MV-4-11 (cell line): ENCODE results near the gene IER2.
"Not testable (repeated sequence)": the region's sequence is repeated elsewhere in the genome, so short reads cannot be mapped to it uniquely, and the experiment has no call there.

ENCODE experiments used
- DNase-seq: peaks from one replicate; lab custom pipeline; 2025; lab: John Stamatoyannopoulos, UW

Gene IER2

DNA sequence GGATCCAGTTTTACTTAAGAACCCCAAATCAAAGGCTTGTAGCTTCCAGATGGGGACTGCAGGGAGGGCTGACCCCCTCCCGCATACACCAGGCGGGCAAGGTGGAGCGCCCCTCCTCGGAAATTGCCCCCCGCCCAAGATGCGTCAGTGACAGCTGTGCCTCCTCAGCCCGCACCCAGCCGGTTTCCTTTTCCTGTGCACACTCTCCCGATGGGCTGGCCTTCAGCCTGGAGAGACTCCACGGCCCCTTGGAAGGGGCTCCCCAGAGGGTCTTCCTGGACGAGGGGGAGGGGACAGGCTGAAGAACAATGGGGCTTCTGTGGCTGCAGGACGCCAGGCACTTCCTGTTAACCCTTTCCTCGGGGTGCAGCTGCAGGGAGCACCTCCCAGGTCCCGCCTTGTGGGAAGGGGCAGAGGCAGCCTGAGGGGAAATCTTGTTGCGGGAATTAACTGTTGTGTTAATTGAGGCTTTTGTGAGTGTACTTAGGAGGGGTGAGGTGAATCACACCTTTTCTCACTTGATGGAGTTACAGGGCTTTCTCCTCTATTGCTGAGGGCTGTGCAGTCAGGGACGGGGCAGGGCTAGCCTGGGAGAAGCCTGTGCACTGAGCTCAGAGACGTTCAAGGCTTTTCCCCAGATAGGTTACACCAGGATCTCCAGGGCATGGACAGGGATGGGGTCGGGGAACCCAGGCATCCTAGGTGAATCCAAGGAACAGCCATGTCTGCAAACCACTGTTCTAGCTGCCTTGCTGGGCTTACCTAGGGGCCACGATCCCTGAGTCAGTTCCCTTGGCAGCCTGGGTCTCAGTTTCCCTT is 14.3 kb downstream of the IER2 start:
- peak; percentile 53 for DNase-seq

DNA sequence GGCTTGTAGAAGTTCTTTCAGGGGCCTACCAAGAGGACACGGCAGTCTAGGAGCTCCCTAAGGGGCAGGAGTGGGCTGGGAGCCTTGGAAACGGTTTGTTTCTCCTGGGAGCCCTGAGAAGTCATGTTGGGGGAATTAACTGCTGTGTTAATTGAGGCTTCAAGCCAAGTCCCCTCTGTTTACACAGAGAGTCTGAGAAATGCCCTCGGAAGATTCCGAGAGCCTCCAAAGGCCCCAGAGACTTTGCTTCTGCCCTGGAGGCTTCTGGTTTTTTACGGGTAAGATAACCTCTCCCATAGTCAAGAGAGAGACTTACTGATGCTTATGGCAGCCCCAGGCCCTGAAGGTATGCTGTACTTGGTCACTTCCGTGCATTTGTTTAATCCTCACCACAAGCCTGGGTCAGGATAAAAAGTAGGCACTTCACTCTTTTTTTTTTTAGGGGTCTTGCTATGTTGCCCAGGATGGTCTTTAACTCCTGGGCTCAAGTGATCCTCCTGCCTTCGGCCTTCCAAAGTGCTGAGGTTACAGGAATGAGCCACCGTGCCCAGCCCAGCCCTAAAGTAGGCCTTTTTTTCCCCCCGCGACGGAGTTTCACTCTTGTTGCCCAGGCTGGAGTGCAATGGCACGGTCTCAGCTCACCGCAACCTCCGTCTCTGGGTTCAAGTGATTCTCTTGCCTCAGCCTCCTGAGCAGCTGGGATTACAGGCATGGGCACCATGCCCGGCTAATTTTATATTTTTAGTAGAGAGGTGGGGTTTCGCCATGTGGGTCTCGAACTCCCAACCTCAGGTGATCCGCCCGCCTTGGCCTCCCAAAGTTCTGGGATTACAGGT is 15.2 kb downstream of the IER2 start:
- DNase-seq: no peak

DNA sequence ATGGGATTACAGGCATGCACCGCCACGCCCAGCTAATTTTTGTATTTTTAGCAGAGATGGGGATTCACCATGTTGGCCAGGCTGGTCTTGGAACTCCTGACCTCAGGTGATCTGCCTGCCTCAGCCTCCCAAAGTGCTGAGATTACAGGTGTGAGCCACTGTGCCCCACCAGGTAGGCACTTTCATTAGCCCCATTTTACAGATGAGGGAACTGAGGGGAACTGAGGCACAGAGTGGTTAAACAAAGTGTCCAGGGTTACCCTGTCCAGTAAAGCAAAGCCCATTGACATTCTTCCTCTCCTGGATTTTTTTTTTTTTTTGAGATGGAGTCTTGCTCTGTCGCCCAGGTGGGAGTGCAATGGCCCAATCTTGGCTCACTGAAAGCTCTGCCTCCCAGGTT is 15.9 kb downstream of the IER2 start:
- DNase-seq: not testable (repeated sequence)

DNA sequence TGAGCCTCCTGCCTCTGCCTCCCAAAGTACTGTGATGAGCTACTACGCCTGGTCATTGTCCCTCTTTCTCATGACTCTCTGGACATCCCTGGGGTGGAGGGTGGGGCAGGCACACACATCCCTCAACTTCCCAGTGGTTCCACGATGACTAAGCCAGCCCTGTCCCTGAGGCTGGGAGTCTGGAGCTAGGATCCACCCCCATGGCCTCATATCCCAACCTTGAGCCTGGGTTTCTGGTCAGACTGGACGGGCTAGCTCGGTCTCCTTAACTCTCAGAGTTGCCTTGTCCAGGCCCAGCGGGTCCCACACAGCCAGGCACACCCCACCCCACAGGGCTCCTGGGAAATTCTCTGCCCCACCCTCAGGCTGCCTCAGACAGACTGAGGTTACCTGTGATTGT is 19.6 kb downstream of the IER2 start:
- DNase-seq: no peak

DNA sequence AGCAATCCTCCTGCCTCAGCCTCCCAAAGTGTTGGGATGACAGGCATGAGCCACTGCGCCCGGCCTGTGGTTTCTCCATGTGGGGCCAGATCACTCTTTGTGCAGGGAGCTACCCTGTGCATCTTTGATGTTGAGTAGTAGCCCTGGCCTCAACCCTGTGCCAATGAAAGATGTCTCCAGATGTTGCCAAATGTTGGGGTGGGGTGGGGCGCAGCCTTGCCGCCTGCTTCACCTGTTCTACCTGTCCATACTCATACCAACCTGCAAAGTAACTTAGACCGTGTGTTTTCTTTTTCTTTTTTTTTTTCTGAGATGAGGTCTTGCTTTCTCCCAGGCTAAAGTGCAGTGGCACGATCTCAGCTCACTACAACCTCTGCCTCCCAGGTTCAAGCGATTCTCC is 20.9 kb downstream of the IER2 start:
- DNase-seq: no peak

DNA sequence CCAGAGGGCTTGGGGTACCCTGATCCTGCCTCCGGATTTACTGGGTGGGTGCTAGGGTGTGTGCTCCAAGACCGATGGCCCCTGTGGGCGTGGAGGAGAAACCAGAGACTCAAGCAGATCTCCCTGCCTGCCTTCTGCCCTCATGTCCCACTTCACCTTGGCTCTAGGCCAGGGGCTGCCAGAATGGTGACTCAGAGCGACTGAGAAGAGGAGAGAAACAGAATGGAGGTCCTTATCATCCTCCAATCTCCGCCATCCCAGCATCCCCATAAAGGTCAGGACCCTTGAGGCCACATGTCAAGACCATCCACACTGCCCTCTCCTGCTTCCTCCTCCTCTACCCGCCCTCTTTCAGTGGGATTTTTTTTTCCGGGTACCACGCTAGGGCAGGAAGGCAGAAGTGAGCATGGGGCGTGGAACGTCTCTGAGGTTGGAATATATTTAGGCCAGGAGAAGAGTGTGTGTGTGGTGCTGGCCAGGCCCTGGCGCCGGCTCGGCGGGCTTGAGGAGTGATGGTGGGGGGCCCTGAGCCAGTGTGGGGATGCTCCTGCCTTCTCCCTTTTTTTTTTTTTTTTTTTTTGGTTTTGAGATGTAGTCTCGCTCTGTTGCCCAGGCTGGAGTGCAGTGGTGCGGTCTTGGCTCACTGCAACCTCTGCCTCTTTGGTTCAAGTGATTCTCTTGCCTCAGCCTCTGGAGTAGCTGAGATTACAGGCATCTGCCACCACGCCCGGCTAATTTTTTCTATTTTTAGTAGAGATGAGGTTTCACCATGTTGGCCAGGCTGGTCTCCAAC is 22.3 kb downstream of the IER2 start:
- peak; percentile 77 for DNase-seq

DNA sequence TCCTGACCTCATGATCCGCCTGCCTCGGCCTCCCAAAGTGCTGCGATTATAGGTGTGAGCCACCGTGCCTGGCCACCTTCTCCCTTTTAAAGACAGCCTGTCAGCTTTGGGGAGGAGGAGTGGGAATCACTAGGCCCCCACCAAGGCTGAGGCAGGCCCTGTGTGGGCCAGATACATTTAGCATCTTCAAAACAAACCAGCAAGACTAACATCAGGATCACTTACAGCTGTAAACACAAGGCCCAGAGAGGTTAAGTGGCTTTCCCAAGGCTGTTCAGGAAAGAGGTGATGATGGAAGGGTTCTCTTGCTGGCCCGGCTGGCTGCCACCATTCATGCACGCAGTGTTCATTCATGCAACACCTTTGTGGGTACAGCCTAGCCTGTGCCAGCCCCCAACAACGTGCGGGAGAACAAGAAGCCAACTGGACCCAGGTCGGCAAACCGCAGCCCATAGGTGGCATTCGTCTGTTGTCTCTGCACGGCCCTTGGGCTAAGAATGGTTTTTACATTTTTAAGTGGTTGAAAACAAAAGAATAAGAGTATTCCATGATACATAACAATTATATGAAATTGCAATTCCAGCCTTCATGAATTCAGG is 23.0 kb downstream of the IER2 start:
- DNase-seq: no peak

DNA sequence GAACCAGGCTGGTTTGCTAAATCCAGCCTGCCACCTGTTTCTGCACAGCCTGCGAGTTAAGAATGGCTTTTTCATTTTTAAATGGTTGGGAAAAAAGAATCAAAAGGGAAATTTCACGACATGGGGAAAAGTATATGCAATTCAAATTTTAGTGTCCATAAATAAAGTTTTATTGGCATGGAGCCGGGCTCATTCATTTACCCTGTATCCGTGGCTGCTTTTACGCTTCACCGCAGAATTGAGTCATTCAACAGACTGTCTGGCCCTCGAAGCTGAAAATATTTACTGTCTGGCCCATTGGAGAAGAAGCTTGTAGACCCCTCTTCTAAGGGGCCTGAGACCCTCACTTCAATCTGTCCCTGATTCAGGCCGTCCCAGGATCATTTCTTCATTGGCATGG is 26.1 kb downstream of the IER2 start:
- DNase-seq: no peak

DNA sequence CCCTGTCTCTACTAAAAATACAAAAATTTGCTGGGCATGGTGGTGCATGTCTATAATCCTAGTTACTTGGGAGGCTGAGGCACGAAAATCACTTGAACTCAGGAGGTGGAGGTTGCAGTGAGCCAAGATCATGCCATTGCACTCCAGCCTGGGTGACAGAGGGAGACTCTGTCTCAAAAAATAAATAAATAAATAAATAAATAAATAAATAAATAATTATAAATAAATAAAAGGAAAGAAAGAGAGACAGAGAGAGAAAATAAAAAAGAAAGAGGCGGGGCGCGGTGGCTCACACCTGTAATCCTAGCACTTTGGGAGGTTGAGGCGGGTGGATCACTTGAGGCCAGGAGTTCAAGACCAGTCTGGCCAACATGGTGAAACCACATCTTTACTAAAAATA is 27.4 kb downstream of the IER2 start:
- not testable (repeated sequence) for DNase-seq

DNA sequence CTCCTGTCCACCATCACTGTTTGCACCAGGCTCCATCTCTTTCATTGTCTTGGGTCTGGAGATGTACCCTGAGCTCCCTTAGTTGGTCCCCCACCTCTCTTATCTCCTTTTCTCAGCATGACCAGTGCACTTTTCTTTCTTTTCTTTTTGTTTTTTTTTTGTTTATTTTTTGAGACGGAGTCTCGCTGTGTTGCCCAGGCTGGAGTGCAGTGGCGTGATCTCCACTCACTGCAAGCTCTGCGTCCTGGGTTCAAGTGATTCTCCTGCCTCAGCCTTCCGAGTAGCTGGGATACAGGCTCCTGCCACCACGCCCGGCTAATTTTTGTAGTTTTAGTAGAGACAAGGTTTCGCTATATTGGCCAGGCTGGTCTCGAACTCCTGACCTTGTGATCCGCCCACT is 28.1 kb downstream of the IER2 start:
- DNase-seq: not testable (repeated sequence)

DNA sequence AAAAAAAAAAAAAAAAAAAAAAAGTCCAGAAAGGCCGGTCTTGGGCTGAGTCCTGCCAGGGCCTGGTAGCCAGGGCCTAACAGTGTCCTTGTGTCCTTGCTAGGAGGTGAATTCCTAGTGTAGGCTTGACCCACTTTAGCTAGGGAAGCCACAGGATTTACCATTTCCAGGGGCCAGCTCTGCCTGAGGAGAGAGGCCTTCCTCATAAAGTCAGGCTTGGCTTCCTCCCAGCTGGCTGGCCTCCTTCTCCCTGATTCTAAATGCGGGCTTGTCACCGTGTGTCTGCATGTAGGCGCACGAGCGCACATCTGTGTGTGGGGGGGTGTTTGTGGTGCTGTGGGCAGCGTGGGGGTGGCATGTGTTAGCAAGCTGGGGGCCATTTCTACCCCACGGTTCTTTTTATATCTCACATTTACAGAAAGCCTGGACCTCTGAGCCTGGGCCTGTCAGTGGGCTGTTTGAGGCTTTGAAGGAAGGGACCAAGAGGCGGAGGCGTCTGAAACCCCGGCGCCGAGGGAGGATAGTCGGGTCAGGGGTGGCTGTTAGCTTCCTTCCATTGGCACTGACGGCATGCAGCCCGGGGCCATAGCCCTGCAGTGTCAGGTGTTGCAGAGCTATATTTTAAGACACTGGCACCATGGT is 31.7 kb downstream of the IER2 start:
- DNase-seq: peak; percentile 92

DNA sequence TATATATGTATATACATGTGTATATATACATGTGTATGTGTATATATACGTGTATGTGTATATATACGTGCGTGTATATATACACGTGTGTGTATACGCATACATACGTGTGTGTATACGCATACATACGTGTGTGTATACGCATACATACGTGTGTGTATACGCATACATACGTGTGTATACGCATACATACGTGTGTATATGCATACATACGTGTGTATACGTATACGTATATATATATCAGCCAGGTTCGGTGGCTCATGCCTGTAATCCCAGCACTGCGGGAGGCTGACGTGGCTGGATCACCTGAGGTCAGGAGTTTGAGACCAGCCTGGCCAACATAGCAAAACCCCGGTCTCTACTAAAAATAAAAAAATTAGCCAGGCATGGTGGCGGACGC is 34.7 kb downstream of the IER2 start:
- not testable (repeated sequence) for DNase-seq

DNA sequence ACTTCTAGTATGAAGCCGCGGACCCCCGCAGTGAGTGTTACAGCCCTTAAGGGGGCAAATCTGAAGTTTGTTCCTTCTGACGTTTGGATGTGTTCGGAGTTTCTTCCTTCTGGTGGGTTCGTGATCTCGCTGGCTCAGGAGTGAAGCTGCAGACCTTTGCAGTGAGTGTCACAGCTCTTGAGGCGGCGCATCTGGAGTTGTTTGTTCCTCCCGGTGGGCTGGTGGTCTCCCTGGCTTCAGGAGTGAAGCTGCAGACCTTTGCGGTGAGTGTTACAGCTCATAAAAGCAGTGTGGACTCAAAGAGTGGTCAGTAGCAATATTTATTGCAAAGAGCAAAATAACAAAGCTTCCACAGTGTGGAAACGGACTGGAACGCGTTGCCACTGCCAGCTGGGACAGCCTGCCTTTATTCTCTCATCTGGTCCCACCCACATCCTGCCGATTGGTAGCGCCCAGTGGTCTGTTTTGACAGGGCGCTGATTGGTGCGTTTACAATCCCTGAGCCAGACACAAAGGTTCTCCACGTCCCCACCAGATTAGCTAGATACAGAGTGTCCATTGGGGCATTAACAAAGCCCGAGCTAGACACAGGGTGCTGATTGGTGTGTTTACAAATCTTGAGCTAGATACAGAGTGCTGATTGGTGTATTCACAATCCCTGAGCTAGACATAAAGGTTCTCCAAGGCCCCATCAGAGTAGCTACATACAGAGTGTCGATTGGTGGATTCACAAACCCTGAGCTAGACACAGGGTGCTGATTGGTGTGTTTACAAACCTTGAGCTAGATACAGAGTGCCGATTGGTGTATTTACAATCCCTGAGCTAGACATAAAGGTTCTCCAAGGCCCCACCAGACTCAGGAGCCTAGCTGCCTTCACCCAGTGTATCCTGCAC is 35.8 kb downstream of the IER2 start:
- DNase-seq: not testable (repeated sequence)

DNA sequence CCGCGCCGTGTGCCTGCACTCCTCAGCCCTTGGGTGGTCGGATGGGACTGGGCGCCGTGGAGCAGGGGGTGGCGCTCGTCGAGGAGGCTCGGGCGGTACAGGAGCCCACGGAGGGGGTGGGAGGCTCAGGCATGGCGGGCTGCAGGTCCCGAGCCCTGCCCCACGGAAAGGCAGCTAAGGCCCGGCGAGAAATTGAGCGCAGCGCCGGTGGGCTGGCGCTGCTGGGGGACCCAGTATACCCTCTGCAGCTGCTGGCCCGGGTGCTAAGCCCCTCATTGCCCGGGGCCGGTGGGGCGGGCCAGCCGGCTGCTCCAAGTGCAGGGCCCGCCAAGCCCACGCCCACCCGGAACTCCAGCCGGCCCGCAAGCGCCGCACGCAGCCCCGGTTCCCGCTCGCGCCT is 36.5 kb downstream of the IER2 start:
- DNase-seq: not testable (repeated sequence)

DNA sequence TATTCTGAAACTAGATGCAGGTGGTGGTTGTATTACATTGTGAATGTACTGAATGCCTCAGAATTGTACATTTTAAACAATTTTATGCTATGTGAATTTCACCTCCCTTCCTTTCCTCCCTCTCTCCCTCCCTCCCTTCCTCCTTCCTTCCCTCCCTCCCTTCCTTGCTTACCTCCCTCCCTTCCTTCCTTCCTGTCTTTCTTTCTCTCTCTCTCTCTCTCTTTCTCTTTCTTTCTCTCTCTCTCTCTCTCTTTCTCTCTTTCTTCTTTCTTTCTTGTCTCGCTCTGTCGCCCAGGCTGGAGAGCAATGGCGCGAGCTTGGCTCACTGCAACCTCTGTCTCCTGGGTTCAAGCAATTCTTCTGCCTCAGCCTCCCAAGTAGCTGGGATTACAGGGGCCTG is 37.2 kb downstream of the IER2 start:
- no peak for DNase-seq

DNA sequence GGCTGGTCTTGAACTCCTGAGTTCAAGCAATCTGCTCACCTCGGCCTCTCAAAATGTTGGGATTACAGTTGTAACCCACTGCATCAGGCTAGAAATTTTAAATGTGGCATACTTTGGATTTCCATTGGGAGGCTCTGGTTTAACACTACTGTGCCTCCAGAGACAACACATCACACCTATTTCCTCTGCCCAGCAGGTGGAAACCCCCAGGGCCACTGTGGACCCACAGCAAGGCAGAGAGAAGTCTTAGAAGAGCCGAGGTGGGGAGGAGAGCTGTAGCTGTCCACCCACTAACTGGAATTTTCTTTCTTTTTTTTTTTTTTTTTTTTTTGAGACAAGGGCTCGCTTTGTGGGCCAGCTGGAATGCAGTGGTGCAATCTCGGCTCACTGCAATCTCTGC is 39.4 kb downstream of the IER2 start:
- no peak for DNase-seq

DNA sequence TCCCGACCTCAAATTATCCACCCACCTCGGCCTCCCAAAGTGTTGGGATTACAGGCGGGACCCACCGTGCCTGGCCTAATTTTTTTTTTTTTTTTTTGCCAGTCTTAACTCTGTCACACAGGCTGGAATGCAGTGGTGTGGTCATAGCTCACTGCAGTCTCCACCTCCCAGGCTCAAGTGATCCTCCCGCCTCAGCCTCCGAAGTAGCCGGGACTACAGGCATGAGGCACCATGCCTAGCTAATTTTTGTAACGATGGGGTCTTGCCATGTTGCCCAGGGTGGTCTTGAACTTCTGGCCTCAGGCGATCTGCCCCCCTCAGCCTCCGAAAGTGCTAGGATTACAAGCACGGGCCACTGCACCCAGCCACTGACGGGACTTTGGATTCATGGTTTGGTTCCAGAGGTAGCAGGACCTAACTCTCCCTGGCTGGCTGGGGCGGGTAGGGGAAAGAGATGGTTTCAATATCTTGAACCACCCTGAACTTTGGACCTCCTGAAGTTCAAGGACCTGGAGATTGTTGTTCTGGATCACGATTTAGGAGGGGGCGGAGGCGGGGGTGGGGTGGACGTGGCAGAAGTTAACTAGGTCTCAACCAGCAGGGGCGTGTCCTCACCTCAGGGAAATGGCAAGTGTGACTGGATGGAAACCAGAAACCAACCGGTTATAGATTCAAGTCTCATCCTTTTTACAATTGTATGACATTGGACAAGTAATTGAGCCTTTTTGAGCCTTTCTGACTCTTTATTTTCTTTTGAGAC is 40.8 kb downstream of the IER2 start:
- no peak for DNase-seq

DNA sequence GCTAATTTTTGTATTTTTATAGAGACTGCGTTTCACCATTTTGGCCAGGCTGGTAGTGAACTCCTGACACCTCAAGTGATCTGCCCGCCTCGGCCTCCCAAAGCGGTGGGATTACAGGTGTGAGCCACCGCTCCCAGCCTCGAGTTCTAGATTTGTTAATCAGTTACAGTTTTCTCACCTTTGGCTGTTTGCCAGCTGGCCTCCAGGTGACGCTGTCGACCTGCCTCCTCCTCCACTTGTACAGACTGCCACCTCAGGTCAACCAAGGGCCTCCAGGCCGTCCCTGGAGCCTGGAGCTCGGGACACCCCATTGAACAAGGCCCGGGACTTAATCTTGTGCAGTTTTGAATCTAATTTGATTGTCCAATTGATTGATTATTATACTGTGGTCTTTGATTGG is 45.5 kb downstream of the IER2 start:
- peak; percentile 19 for DNase-seq

DNA sequence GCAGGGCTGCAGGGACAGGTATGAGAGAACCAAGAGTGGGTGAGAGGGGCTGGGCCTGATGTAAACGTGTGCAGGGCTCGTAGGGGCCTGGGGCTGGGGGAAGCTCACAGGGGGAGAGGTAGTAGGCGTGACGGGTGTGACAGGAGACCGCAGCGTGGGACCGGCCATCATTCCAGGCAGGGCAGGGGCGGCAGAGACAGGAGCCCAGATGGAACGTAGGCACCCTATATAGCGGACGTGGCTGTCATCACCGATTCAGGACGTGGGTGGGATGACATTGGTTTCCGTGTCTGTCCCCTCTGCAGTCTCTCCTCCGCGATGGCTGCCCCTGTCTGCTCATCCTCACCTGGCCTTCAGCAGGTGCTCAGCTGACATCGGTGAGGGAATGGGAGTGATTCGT is 48.4 kb downstream of the IER2 start:
- DNase-seq: no peak

DNA sequence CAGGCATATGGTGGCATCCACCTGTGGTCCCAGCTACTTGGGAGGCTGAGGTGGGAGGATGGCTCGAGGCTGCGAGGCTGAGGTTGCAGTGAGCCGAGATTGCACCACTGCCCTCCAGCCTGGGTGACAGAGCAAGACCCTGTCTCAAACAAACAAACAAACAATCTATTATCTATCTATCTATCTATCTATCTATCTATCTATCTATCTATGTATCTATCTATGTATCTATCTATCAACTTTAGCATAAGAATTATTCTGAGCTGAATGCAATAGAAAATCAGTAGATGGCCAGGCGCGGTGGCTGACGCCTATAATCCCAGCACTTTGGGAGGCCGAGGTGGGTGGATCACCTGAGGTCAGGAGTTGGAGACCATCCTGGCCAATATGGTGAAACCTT is 51.9 kb downstream of the IER2 start:
- not testable (repeated sequence) for DNase-seq
